ENCODE data around the gene ZFPM1.
"Not testable (repeated sequence)": the region's sequence is repeated elsewhere in the genome, so short reads cannot be mapped to it uniquely, and the experiment has no call there.

ZFPM1 gene

GRCh38 chr16:88479793-88480760, 27.0 kb downstream of the ZFPM1 start:
- Mint-ChIP-seq H3K4me1 (ENCODE audit: low read depth) (peaks cover 42% of the 10 kb centered on the region), H3K4me3 (no peak overlapping the region), H3K9me3 (no peaks in the 10 kb centered on the region), H3K27ac (peak overlapping the region; percentile 83), H3K27me3 (no peaks in the 10 kb centered on the region), H3K36me3 (ENCODE audit: low read depth) (peaks cover 3% of the 10 kb centered on the region)
- DNase-seq, result no peak

GRCh38 chr16:88480829-88481228, 27.7 kb downstream of the ZFPM1 start:
- H3K4me1 Mint-ChIP-seq (ENCODE audit: low read depth), result peaks cover 42% of the 10 kb centered on the region

GRCh38 chr16:88481851-88482250, 28.8 kb downstream of the ZFPM1 start:
- Mint-ChIP-seq H3K27me3 (no peaks in the 10 kb centered on the region), H3K36me3 (ENCODE audit: low read depth) (peaks cover 10% of the 10 kb centered on the region), H3K9me3 (no peaks in the 10 kb centered on the region), H3K4me3 (no peak overlapping the region), H3K27ac (no peak overlapping the region), H3K4me1 (ENCODE audit: low read depth) (peaks cover 38% of the 10 kb centered on the region)
- no peak for DNase-seq

More at GRCh38 chr16:88480829-88481228, 27.7 kb downstream of the ZFPM1 start:
- Mint-ChIP-seq H3K36me3 (ENCODE audit: low read depth) (peaks cover 4% of the 10 kb centered on the region), H3K27me3 (no peaks in the 10 kb centered on the region), H3K27ac (no peak overlapping the region), H3K9me3 (no peaks in the 10 kb centered on the region), H3K4me3 (no peak overlapping the region)
- no peak for DNase-seq

GRCh38 chr16:88482630-88483391, 29.7 kb downstream of the ZFPM1 start:
- H3K9me3 Mint-ChIP-seq, result no peaks in the 10 kb centered on the region
- peaks cover 10% of the 10 kb centered on the region for H3K36me3 Mint-ChIP-seq (ENCODE audit: low read depth)
- H3K4me1 Mint-ChIP-seq (ENCODE audit: low read depth), result peaks cover 28% of the 10 kb centered on the region
- DNase-seq, result no peak
- no peak overlapping the region for H3K27ac Mint-ChIP-seq
- H3K4me3 Mint-ChIP-seq, result no peak overlapping the region
- H3K27me3 Mint-ChIP-seq, result no peaks in the 10 kb centered on the region

GRCh38 chr16:88483392-88483641, 30.2 kb downstream of the ZFPM1 start:
- no peak for DNase-seq
- H3K36me3 Mint-ChIP-seq (ENCODE audit: low read depth), result peaks cover 13% of the 10 kb centered on the region
- no peak overlapping the region for H3K4me3 Mint-ChIP-seq
- peaks cover 25% of the 10 kb centered on the region for H3K4me1 Mint-ChIP-seq (ENCODE audit: low read depth)
- no peaks in the 10 kb centered on the region for H3K9me3 Mint-ChIP-seq
- peak overlapping the region; percentile 14 for H3K27ac Mint-ChIP-seq
- no peaks in the 10 kb centered on the region for H3K27me3 Mint-ChIP-seq

- Mint-ChIP-seq H3K4me3 (no peak overlapping the region), H3K27ac (no peak overlapping the region), H3K36me3 (ENCODE audit: low read depth) (peaks cover 16% of the 10 kb centered on the region), H3K27me3 (no peaks in the 10 kb centered on the region), H3K4me1 (ENCODE audit: low read depth) (peaks cover 12% of the 10 kb centered on the region), H3K9me3 (no peaks in the 10 kb centered on the region)
- DNase-seq, result no peak
Measured at GRCh38 chr16:88484505-88485365, 31.7 kb downstream of the ZFPM1 start.

GRCh38 chr16:88485366-88485741, 32.3 kb downstream of the ZFPM1 start:
- not testable (repeated sequence) for H3K4me1 Mint-ChIP-seq (ENCODE audit: low read depth); H3K27me3 Mint-ChIP-seq; H3K9me3 Mint-ChIP-seq; H3K27ac Mint-ChIP-seq; H3K4me3 Mint-ChIP-seq; DNase-seq
- H3K36me3 Mint-ChIP-seq (ENCODE audit: low read depth), result peaks cover 19% of the 10 kb centered on the region

GRCh38 chr16:88486398-88487123, 33.5 kb downstream of the ZFPM1 start:
- no peaks in the 10 kb centered on the region for H3K27me3 Mint-ChIP-seq
- peaks cover 4% of the 10 kb centered on the region for H3K4me1 Mint-ChIP-seq (ENCODE audit: low read depth)
- H3K4me3 Mint-ChIP-seq, result no peak overlapping the region
- no peak overlapping the region for H3K27ac Mint-ChIP-seq
- H3K36me3 Mint-ChIP-seq (ENCODE audit: low read depth), result peaks cover 20% of the 10 kb centered on the region
- no peak for DNase-seq
- H3K9me3 Mint-ChIP-seq, result no peaks in the 10 kb centered on the region

GRCh38 chr16:88487124-88487432, 34.0 kb downstream of the ZFPM1 start:
- no peak for DNase-seq
- Mint-ChIP-seq H3K4me3 (no peak overlapping the region), H3K36me3 (ENCODE audit: low read depth) (peaks cover 20% of the 10 kb centered on the region), H3K9me3 (no peaks in the 10 kb centered on the region), H3K27me3 (no peaks in the 10 kb centered on the region), H3K4me1 (ENCODE audit: low read depth) (no peaks in the 10 kb centered on the region), H3K27ac (no peak overlapping the region)

- no peak for DNase-seq
- Mint-ChIP-seq H3K4me1 (ENCODE audit: low read depth) (no peaks in the 10 kb centered on the region), H3K27ac (no peak overlapping the region), H3K36me3 (ENCODE audit: low read depth) (peaks cover 20% of the 10 kb centered on the region), H3K27me3 (no peaks in the 10 kb centered on the region), H3K4me3 (no peak overlapping the region), H3K9me3 (no peaks in the 10 kb centered on the region)
Measured at GRCh38 chr16:88487920-88488851, 35.1 kb downstream of the ZFPM1 start.

GRCh38 chr16:88489163-88489741, 36.2 kb downstream of the ZFPM1 start:
- no peak overlapping the region for H3K27ac Mint-ChIP-seq
- H3K4me3 Mint-ChIP-seq, result no peak overlapping the region
- DNase-seq, result no peak
- no peaks in the 10 kb centered on the region for H3K27me3 Mint-ChIP-seq
- H3K9me3 Mint-ChIP-seq, result no peaks in the 10 kb centered on the region
- H3K4me1 Mint-ChIP-seq (ENCODE audit: low read depth), result no peaks in the 10 kb centered on the region
- peaks cover 17% of the 10 kb centered on the region for H3K36me3 Mint-ChIP-seq (ENCODE audit: low read depth)

- H3K27ac Mint-ChIP-seq, result no peak overlapping the region
- H3K4me3 Mint-ChIP-seq, result no peak overlapping the region
- H3K36me3 Mint-ChIP-seq (ENCODE audit: low read depth), result peaks cover 16% of the 10 kb centered on the region
- no peaks in the 10 kb centered on the region for H3K4me1 Mint-ChIP-seq (ENCODE audit: low read depth)
- H3K27me3 Mint-ChIP-seq, result no peaks in the 10 kb centered on the region
- DNase-seq, result no peak
- H3K9me3 Mint-ChIP-seq, result no peaks in the 10 kb centered on the region
Measured at GRCh38 chr16:88491001-88491559, 38.0 kb downstream of the ZFPM1 start.
